GM23338 (cell line): ENCODE results near the gene CLK3. TPM values are rescaled to one million over a fixed set of nuclear protein-coding genes. Genes with fewer than 3 reads are reported as not detected.

Experiments
- ATAC-seq: fragments of 200-7000 bp; cut with Tn5 transposase; 3 replicates; pipeline ENCODE4 v1.9.1; 2020
- DNase-seq: peaks from one replicate; pipeline ENCODE4 v3.0.0-alpha.2; 2015; ENCODE audit warnings: low spot score
- H2AFZ ChIP-seq: fragments of 200-600 bp; sonication (generic); 2 replicates; pipeline ENCODE4 v1.8.0; 2016; ENCODE audit warnings: antibody characterized with exemption, mild to moderate bottlenecking, moderate library complexity
- H3F3A ChIP-seq: fragments of 200-600 bp; sonication (generic); replicated peaks from 2 replicates; pipeline ENCODE4 v1.8.0; 2017; ENCODE audit warnings: antibody characterized with exemption, mixed run types, low read depth
- H3K27ac ChIP-seq: fragments of 200-600 bp; sonication (generic); 2 replicates; pipeline ENCODE4 v1.6.1; 2016; ENCODE audit warnings: low read depth
- H3K27me3 ChIP-seq: fragments of 200-600 bp; sonication (generic); 2 replicates; pipeline ENCODE4 v1.8.0; 2016; ENCODE audit warnings: mild to moderate bottlenecking, mixed run types, moderate library complexity; ENCODE audit not compliant: insufficient read depth
- H3K36me3 ChIP-seq: fragments of 200-600 bp; sonication (generic); 2 replicates; pipeline ENCODE4 v1.8.0; 2016; ENCODE audit warnings: mild to moderate bottlenecking; ENCODE audit not compliant: insufficient read depth
- H3K4me1 ChIP-seq: fragments of 200-600 bp; sonication (generic); 2 replicates; pipeline ENCODE4 v1.8.0; 2016; ENCODE audit warnings: mild to moderate bottlenecking, moderate library complexity; ENCODE audit not compliant: insufficient read depth
- H3K4me2 ChIP-seq: fragments of 200-600 bp; sonication (generic); 2 replicates; pipeline ENCODE4 v1.7.1; 2017; ENCODE audit warnings: mixed run types
- H3K4me3 ChIP-seq: fragments of 200-600 bp; sonication (generic); 2 replicates; pipeline ENCODE4 v1.6.1; 2016; ENCODE audit warnings: mixed run types
- H3K79me2 ChIP-seq: fragments of 200-600 bp; sonication (generic); replicated peaks from 2 replicates; pipeline ENCODE4 v1.8.0; 2017; ENCODE audit warnings: mild to moderate bottlenecking; ENCODE audit not compliant: insufficient read depth
- H3K9me2 ChIP-seq: fragments of 200-600 bp; sonication (generic); 2 replicates; pipeline ENCODE4 v1.8.0; 2017; ENCODE audit not compliant: insufficient read depth
- H4K20me1 ChIP-seq: fragments of 200-600 bp; sonication (generic); replicated peaks from 2 replicates; pipeline ENCODE4 v1.8.0; 2017; ENCODE audit warnings: mild to moderate bottlenecking; ENCODE audit not compliant: insufficient read depth
- H3K27ac Mint-ChIP-seq: 2 replicates; pipeline ENCODE4 v1.8.0; 2020; ENCODE audit warnings: inconsistent platforms, mild to moderate bottlenecking, moderate library complexity, mixed read lengths
- H3K27me3 Mint-ChIP-seq: 3 replicates; pipeline ENCODE4 v1.8.0; 2022; ENCODE audit warnings: low read depth, mild to moderate bottlenecking, moderate library complexity, mixed read lengths, inconsistent platforms; ENCODE audit not compliant: insufficient read depth, poor library complexity
- H3K36me3 Mint-ChIP-seq: 3 replicates; pipeline ENCODE4 v1.8.0; 2021; ENCODE audit warnings: low read depth, mild to moderate bottlenecking, inconsistent platforms, moderate library complexity, mixed read lengths
- H3K4me1 Mint-ChIP-seq: 3 replicates; pipeline ENCODE4 v1.8.0; 2020; ENCODE audit warnings: mild to moderate bottlenecking, inconsistent platforms, mixed read lengths
- H3K4me3 Mint-ChIP-seq: 3 replicates; pipeline ENCODE4 v1.8.0; 2021; ENCODE audit warnings: moderate library complexity, mild to moderate bottlenecking, inconsistent platforms, mixed read lengths
- H3K9me3 Mint-ChIP-seq: 3 replicates; pipeline ENCODE4 v1.8.0; 2020; ENCODE audit warnings: moderate library complexity, mild to moderate bottlenecking, inconsistent platforms, mixed read lengths
- CREB1 ChIP-seq: fragments of 250-450 bp; sonication (Bioruptor Pico); IDR thresholded peaks from 2 replicates; pipeline ENCODE4 v1.5.0; 2020; ENCODE audit warnings: low read depth, mild to moderate bottlenecking, moderate library complexity
- CTCF ChIP-seq, 2 experiments: fragments of 200-600 bp in 1 of 2; sonication (generic) in 1 of 2; conservative IDR thresholded peaks; 2 replicates each; pipeline versions ENCODE4 v1.5.1 to v1.6.1; 2016 to 2017; ENCODE audit warnings: antibody characterized with exemption in 2 of 2, low read depth in 2 of 2, mild to moderate bottlenecking in 2 of 2, moderate library complexity in 1 of 2
- ETS1 ChIP-seq: IDR thresholded peaks from 2 replicates; pipeline ENCODE4 v1.6.1; 2016; ENCODE audit warnings: antibody characterized with exemption
- EZH2 ChIP-seq: fragments of 200-600 bp; sonication (generic); IDR thresholded peaks from one replicate; pipeline ENCODE4 v1.8.0; 2017; ENCODE audit warnings: antibody characterized with exemption, mild to moderate bottlenecking, low read depth; ENCODE audit not compliant: unreplicated experiment
- EZH2phosphoT487 ChIP-seq: fragments of 200-600 bp; sonication (generic); IDR thresholded peaks from one replicate; pipeline ENCODE4 v1.8.1; 2018; ENCODE audit warnings: antibody characterized with exemption; ENCODE audit not compliant: unreplicated experiment
- JUNB ChIP-seq: IDR thresholded peaks from one replicate; pipeline ENCODE4 v1.6.1; 2016; ENCODE audit warnings: antibody characterized with exemption; ENCODE audit not compliant: unreplicated experiment
- NANOG ChIP-seq: IDR thresholded peaks from 2 replicates; pipeline ENCODE4 v1.6.1; 2016; ENCODE audit warnings: antibody characterized with exemption, borderline replicate concordance
- POLR2AphosphoS5 ChIP-seq: IDR thresholded peaks from 2 replicates; pipeline ENCODE4 v1.6.1; 2016; ENCODE audit warnings: antibody characterized with exemption, low read depth
- REST ChIP-seq: IDR thresholded peaks from one replicate; pipeline ENCODE4 v1.6.1; 2018; ENCODE audit warnings: antibody characterized with exemption; ENCODE audit not compliant: unreplicated experiment
- STAT1 ChIP-seq: IDR thresholded peaks from one replicate; pipeline ENCODE4 v1.6.1; 2016; ENCODE audit warnings: antibody characterized with exemption; ENCODE audit not compliant: unreplicated experiment
- ZNF114 ChIP-seq: fragments of 250-450 bp; sonication (Bioruptor Pico); IDR thresholded peaks from 2 replicates; pipeline ENCODE4 v1.5.0; 2020; ENCODE audit warnings: mild to moderate bottlenecking, moderate library complexity
- ZNF331 ChIP-seq: fragments of 250-450 bp; sonication (Bioruptor Pico); IDR thresholded peaks from 2 replicates; pipeline ENCODE4 v1.5.0; 2020; ENCODE audit warnings: low read depth, mild to moderate bottlenecking, moderate library complexity
- ZNF462 ChIP-seq: fragments of 250-450 bp; sonication (Bioruptor Pico); IDR thresholded peaks from 2 replicates; pipeline ENCODE4 v1.5.0; 2020; ENCODE audit warnings: mild to moderate bottlenecking, moderate library complexity
- polyA plus RNA-seq: library from polyadenylated mRNA; unstranded; fragments of >200 nt; fragmentation: Nextera tagmentation; extraction: Ambion mirVana; gene quantifications from 2 replicates; pipeline ENCODE4 v1.2.1, GENCODE V29; 2016
- total RNA-seq: library from RNA; depleted of rRNA; stranded (reverse); fragments of >200 nt; shearing (Covaris generic); gene quantifications from 2 replicates; pipeline ENCODE4 v1.2.3, GENCODE V29; 2014

The CLK3 gene
- total and polyA plus RNA-seq, 2 experiments from 2014 or later: 40.7 to 67.7 TPM

- H3K9me3 Mint-ChIP-seq: no peaks in the 10 kb centered on the region
- H3K27ac ChIP-seq: no peak overlapping the region
- H3K27me3 ChIP-seq: no peaks in the 10 kb centered on the region
- H4K20me1 ChIP-seq: peaks cover 7% of the 10 kb centered on the region
- H3F3A ChIP-seq: 0 out of 2 replicates have a peak, but pooled peaks cover 7% of the 10 kb centered on the region
- no peaks in the 10 kb centered on the region for H3K79me2 ChIP-seq
- no peaks in the 10 kb centered on the region for H3K9me2 ChIP-seq
- no peak overlapping the region for H2AFZ ChIP-seq
- H3K4me3 ChIP-seq: no peak overlapping the region
- H3K4me2 ChIP-seq: no peak overlapping the region
- H3K4me1 ChIP-seq: no peaks in the 10 kb centered on the region
- peaks cover 16% of the 10 kb centered on the region for H3K27me3 Mint-ChIP-seq
- H3K4me1 Mint-ChIP-seq: no peaks in the 10 kb centered on the region
- H3K36me3 ChIP-seq: peaks cover 16% of the 10 kb centered on the region; the same call in 1 of the 2 replicates
- ATAC-seq (no peak), DNase-seq (no peak)
- H3K27ac Mint-ChIP-seq: no peak overlapping the region
- no peak overlapping the region for H3K4me3 Mint-ChIP-seq
- TF ChIP-seq NANOG: no peak
- no peak; the same call in 1 of the 2 replicates for TF ChIP-seq POLR2AphosphoS5
- no peak for TF ChIP-seq ETS1
- no peak for TF ChIP-seq EZH2phosphoT487
- TF ChIP-seq STAT1: no peak
- TF ChIP-seq JUNB: no peak
- no peak for TF ChIP-seq ZNF331 (CRISPR knock-in tag)
- TF ChIP-seq REST: no peak
- TF ChIP-seq ZNF114 (CRISPR knock-in tag): no peak
- no peak for TF ChIP-seq EZH2
- TF ChIP-seq CTCF (conservative IDR thresholded peaks at IDR 0.05; ENCODE audit: low read depth in 2 of 2): no peak
- no peak for TF ChIP-seq CREB1
- TF ChIP-seq ZNF462 (CRISPR knock-in tag): no peak
- peaks cover 72% of the 10 kb centered on the region for H3K36me3 Mint-ChIP-seq
Observed at GRCh38 chr15:74627766-74628165, 12.1 kb downstream of the CLK3 start.
